Measurements from ENCODE around the gene ARHGEF6.

- TF ChIP-seq POLR2AphosphoS5 (IDR thresholded peaks at IDR 0.05; ENCODE audit: insufficient read depth in 1 of 2, low read depth in 1 of 2): no peak
- TF ChIP-seq, protein P1, sequence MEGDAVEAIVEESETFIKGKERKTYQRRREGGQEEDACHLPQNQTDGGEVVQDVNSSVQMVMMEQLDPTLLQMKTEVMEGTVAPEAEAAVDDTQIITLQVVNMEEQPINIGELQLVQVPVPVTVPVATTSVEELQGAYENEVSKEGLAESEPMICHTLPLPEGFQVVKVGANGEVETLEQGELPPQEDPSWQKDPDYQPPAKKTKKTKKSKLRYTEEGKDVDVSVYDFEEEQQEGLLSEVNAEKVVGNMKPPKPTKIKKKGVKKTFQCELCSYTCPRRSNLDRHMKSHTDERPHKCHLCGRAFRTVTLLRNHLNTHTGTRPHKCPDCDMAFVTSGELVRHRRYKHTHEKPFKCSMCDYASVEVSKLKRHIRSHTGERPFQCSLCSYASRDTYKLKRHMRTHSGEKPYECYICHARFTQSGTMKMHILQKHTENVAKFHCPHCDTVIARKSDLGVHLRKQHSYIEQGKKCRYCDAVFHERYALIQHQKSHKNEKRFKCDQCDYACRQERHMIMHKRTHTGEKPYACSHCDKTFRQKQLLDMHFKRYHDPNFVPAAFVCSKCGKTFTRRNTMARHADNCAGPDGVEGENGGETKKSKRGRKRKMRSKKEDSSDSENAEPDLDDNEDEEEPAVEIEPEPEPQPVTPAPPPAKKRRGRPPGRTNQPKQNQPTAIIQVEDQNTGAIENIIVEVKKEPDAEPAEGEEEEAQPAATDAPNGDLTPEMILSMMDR (IDR thresholded peaks at IDR 0.05): no peak
- TF ChIP-seq POLR2A (IDR thresholded peaks at IDR 0.05): no peak
These were observed 88.5 kb downstream of the ARHGEF6 start for GRCh38 chrX:136692271-136692670.

All from vagina (tissue), 2 donors.